PC-9 (cell line): ENCODE data around the gene POLDIP3. TPM values are rescaled to one million over a fixed set of nuclear protein-coding genes. Genes with fewer than 3 reads are reported as not detected.

ENCODE experiments used
- BruUV-seq: library from RNA; stranded (reverse); fragments of 400-500 nt; replicated peaks from 2 replicates; lab custom pipeline; 2021; lab: Mats Ljungman, UMichigan
- CTCF ChIA-PET: fragments of 300-600 bp; sonication (Branson Sonifier 250); formaldehyde crosslinking; loops from one replicate; lab custom pipeline; 2022; ENCODE audit warnings: antibody characterized with exemption; lab: Charles Lee
- POLR2A ChIA-PET: fragments of 300-600 bp; sonication (Branson Sonifier 250); formaldehyde crosslinking; loops from one replicate; lab custom pipeline; 2022; ENCODE audit warnings: antibody characterized with exemption; ENCODE audit not compliant: unreplicated experiment; lab: Charles Lee
- DNase-seq, 2 experiments: peaks; one replicate each; pipeline versions ENCODE4 v3.0.0 to v3.0.0-alpha.2; 2015 to 2022; ENCODE audit warnings: mixed read lengths in 1 of 2
- H2AFZ ChIP-seq: fragments of 200-600 bp; sonication (generic); 2 replicates; pipeline ENCODE4 v1.8.1; 2017; ENCODE audit warnings: antibody characterized with exemption
- H3F3A ChIP-seq: fragments of 200-600 bp; sonication (generic); 2 replicates; pipeline ENCODE4 v1.8.1; 2017; ENCODE audit warnings: antibody characterized with exemption, mild to moderate bottlenecking, low read depth; ENCODE audit not compliant: insufficient read depth
- H3K27ac ChIP-seq: fragments of 200-600 bp; sonication (generic); 2 replicates; pipeline ENCODE4 v1.6.1; 2016; ENCODE audit warnings: mixed run types
- H3K27me3 ChIP-seq: fragments of 200-600 bp; sonication (generic); 2 replicates; pipeline ENCODE4 v1.6.1; 2016; ENCODE audit warnings: low read depth, mixed run types; ENCODE audit not compliant: insufficient read depth
- H3K36me3 ChIP-seq: fragments of 200-600 bp; sonication (generic); 2 replicates; pipeline ENCODE4 v1.6.1; 2016; ENCODE audit warnings: low read depth, mixed run types
- H3K4me1 ChIP-seq: fragments of 200-600 bp; sonication (generic); replicated peaks from 2 replicates; pipeline ENCODE4 v1.6.1; 2016; ENCODE audit warnings: mixed run types; ENCODE audit not compliant: insufficient read depth
- H3K4me2 ChIP-seq: fragments of 200-600 bp; sonication (generic); 2 replicates; pipeline ENCODE4 v1.6.1; 2017; ENCODE audit warnings: mixed run types
- H3K4me3 ChIP-seq: fragments of 200-600 bp; sonication (generic); 2 replicates; pipeline ENCODE4 v1.6.1; 2016; ENCODE audit warnings: mixed run types
- H3K79me2 ChIP-seq: fragments of 200-600 bp; sonication (generic); 2 replicates; pipeline ENCODE4 v1.6.1; 2017; ENCODE audit warnings: low read depth, mixed run types
- H3K9me2 ChIP-seq: fragments of 200-600 bp; sonication (generic); 2 replicates; pipeline ENCODE4 v1.8.1; 2017; ENCODE audit warnings: mild to moderate bottlenecking; ENCODE audit not compliant: insufficient read depth
- H3K9me3 ChIP-seq: fragments of 200-600 bp; sonication (generic); 2 replicates; pipeline ENCODE4 v1.8.1; 2016; ENCODE audit warnings: low read depth; ENCODE audit not compliant: insufficient read depth
- H4K20me1 ChIP-seq: fragments of 200-600 bp; sonication (generic); 2 replicates; pipeline ENCODE4 v1.8.1; 2017; ENCODE audit not compliant: insufficient read depth
- EZH2 ChIP-seq: fragments of 200-600 bp; sonication (generic); IDR thresholded peaks from 2 replicates; pipeline ENCODE4 v1.8.0; 2017; ENCODE audit warnings: antibody characterized with exemption, low read depth
- intact Hi-C: fragments of 100-400 bp; cut with micrococcal nuclease; formaldehyde crosslinking; loops from one replicate; pipeline ENCODE4 v1.10.0; 2022; ENCODE audit not compliant: unreplicated experiment
- total RNA-seq: library from RNA; stranded (reverse); gene quantifications from 2 replicates; pipeline ENCODE4 v1.2.3, GENCODE V29; 2021
- TF ChIP-seq, protein P1 (sequence below): fragments of 200-600 bp; sonication (generic); conservative IDR thresholded peaks from 2 replicates; pipeline ENCODE4 v1.6.1; 2017; ENCODE audit warnings: mixed run types, antibody characterized with exemption, mild to moderate bottlenecking, moderate library complexity

The POLDIP3 gene
- total RNA-seq, 1 experiment from 2014 or later: 62.9 TPM

DNA sequence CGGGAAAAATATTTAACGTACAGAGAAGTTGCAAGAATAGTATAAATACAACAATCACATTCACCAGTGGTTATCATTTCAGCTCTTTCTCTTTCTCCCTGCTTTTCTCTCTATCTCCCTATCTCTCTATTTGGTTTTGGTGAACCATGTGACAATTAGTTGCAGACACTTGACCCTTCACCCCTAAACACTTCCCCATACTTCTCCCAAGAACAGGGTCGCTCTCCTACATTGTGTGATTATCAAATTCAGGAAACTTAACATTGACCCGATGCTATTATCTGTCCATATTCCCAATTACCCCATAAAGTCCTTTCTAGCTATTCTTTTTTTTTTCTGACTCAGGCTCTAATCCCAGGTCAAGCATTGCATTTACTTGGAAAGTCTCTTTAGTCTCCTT lies 39.3 kb upstream of the POLDIP3 start:
- Histone ChIP-seq H3K36me3 (no peaks in the 10 kb centered on the region), H2AFZ (peak overlapping the region; percentile 58), H3K27ac (peak overlapping the region; percentile 65), H3K9me3 (no peaks in the 10 kb centered on the region), H3K27me3 (no peaks in the 10 kb centered on the region), H3K4me3 (peak overlapping the region; percentile 7; the same call in 1 of the 2 replicates), H3F3A (peaks cover 31% of the 10 kb centered on the region), H3K9me2 (no peaks in the 10 kb centered on the region), H3K79me2 (no peaks in the 10 kb centered on the region), H3K4me1 (peaks cover 29% of the 10 kb centered on the region), H4K20me1 (no peaks in the 10 kb centered on the region), H3K4me2 (peak overlapping the region; percentile 60)
- ChIA-PET CTCF (no interaction called here), POLR2A (interaction anchor here (0.8 kb wide), 1 partner anchor 19 kb away, joined by 5 read pairs; no protein-coding TSS in a partner anchor)
- intact Hi-C loops: no loop called here
- TF ChIP-seq EZH2: no peak
- TF ChIP-seq, protein P1, sequence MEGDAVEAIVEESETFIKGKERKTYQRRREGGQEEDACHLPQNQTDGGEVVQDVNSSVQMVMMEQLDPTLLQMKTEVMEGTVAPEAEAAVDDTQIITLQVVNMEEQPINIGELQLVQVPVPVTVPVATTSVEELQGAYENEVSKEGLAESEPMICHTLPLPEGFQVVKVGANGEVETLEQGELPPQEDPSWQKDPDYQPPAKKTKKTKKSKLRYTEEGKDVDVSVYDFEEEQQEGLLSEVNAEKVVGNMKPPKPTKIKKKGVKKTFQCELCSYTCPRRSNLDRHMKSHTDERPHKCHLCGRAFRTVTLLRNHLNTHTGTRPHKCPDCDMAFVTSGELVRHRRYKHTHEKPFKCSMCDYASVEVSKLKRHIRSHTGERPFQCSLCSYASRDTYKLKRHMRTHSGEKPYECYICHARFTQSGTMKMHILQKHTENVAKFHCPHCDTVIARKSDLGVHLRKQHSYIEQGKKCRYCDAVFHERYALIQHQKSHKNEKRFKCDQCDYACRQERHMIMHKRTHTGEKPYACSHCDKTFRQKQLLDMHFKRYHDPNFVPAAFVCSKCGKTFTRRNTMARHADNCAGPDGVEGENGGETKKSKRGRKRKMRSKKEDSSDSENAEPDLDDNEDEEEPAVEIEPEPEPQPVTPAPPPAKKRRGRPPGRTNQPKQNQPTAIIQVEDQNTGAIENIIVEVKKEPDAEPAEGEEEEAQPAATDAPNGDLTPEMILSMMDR: no peak
- BruUV-seq: no TSS peak
- no peak for DNase-seq

DNA sequence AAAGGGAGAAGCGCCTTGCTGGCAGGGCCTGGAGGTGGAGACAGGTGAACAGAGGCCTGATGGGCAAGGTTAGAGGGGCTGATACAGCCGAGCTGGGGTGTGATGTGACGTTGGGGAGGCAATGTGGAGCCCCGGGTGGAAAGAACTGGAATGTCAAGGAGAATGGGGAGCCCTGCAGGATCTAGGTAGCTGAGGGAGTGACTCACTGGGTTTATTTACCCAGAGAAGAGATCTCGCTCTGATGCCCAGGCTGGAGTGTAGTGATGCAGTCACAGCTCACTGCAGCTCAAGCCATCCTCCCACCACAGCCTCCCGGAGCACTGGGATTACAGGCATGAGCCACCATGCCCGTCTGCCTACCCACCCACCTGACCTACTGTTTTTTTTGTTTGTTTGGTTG lies 36.5 kb upstream of the POLDIP3 start:
- Histone ChIP-seq H4K20me1 (peaks cover 25% of the 10 kb centered on the region), H3K4me1 (peaks cover 40% of the 10 kb centered on the region), H3K79me2 (peaks cover 28% of the 10 kb centered on the region), H2AFZ (no peak overlapping the region), H3K4me2 (no peak overlapping the region), H3F3A (peaks cover 35% of the 10 kb centered on the region), H3K9me2 (no peaks in the 10 kb centered on the region), H3K4me3 (no peak overlapping the region), H3K27ac (no peak overlapping the region), H3K27me3 (no peaks in the 10 kb centered on the region), H3K9me3 (no peaks in the 10 kb centered on the region), H3K36me3 (no peaks in the 10 kb centered on the region)
- POLR2A ChIA-PET: no interaction called here
- CTCF ChIA-PET: no interaction called here
- peak in 1 of 2 experiments; percentile 48 for DNase-seq
- TF ChIP-seq, protein P1: no peak
- TF ChIP-seq EZH2: no peak
- intact Hi-C loops: no loop called here
- no TSS peak for BruUV-seq

DNA sequence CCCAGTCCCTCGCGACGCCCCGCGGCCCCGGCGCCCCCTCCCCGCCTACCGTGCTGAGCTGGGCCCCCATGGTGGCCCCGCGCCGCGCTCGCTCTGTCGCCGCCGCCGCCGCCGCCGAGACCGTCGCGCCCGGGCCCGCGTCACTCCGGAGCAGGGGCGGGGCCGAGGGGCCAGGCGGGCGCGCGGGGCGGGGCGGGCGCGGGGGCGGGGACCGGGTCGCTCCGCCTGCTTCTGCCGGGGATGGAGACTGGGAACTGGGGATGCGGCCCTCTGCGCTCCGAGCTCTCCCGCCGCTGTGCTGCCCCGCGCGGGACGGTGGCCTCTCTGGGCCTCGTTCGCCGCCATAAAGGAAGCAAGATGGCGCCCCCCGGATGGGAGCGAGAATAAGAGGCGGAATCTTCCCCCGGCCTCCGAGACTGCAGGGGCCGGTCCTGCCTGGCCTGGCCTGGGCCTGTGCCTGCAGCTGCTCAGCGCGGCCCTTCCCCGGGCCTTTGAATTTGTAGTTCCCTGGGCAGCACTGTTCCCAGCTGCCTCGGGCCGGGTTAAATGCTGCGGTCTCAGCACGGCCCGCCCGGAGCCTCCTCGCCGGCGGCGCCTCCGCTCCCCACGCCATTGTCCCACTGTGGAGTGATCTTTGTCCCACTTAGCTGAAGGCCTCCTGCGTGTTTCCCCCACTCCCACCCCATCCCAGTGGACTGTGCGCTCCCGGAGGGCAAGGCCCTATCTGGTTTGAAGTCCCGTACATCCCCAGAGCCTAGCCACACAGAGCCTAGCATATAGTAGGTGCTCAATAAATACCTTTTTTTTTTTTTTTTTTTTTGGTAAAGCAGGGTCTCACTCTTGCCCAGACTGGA lies 34.8 kb upstream of the POLDIP3 start, which contains the start of gene CYB5R3:
TSS of gene CYB5R3 (minus strand) at position 147 of the 854 bp plus-strand sequence. CDS start at position 70, 77 bp downstream.
- no peaks in the 10 kb centered on the region for H3K9me2 ChIP-seq
- POLR2A ChIA-PET: interaction anchor here (0.5 to 0.6 kb wide), 5 partner anchors 9 to 360 kb away, joined by 3 to 21 read pairs (median 5); no protein-coding TSS in a partner anchor
- CTCF ChIA-PET: no interaction called here
- no peak within 1 kb of the TSS for H3K27ac ChIP-seq
- peaks cover 45% of the 10 kb centered on the region for H3K79me2 ChIP-seq
- H3K9me3 ChIP-seq: no peaks in the 10 kb centered on the region
- H3K4me2 ChIP-seq: peak within 1 kb of the TSS; percentile 100
- TF ChIP-seq EZH2: no peak
- TF ChIP-seq, protein P1: no peak
- H3K4me1 ChIP-seq: peaks cover 31% of the 10 kb centered on the region
- peaks cover 26% of the 10 kb centered on the region for H3F3A ChIP-seq
- peaks cover 31% of the 10 kb centered on the region for H4K20me1 ChIP-seq
- H3K4me3 ChIP-seq: peak within 1 kb of the TSS; percentile 100
- BruUV-seq: TSS peak; percentile 98
- intact Hi-C loops: no loop called here
- peak within 1 kb of the TSS; percentile 82 for H2AFZ ChIP-seq
- no peaks in the 10 kb centered on the region for H3K36me3 ChIP-seq
- no peaks in the 10 kb centered on the region for H3K27me3 ChIP-seq
- peak; percentile 40 to 70 for DNase-seq
